SK-N-DZ (cell line): ENCODE results near the gene ZMIZ1.

ENCODE experiments used
- DNase-seq: peaks from one replicate; pipeline ENCODE4 v3.0.0-alpha.2; 2015; ENCODE audit warnings: low spot score

Gene ZMIZ1

GRCh38 chr10:79243181-79244067, 174.7 kb downstream of the ZMIZ1 start:
- peak; percentile 75 for DNase-seq

- no peak for DNase-seq
Observed at GRCh38 chr10:79244068-79244442, 175.3 kb downstream of the ZMIZ1 start.

GRCh38 chr10:79244841-79245504, 176.2 kb downstream of the ZMIZ1 start:
- DNase-seq, result no peak

- DNase-seq, result no peak
Observed at GRCh38 chr10:79245539-79246208, 176.9 kb downstream of the ZMIZ1 start.

- DNase-seq, result no peak
Observed at GRCh38 chr10:79246209-79246581, 177.4 kb downstream of the ZMIZ1 start.

GRCh38 chr10:79246606-79247275, 178.0 kb downstream of the ZMIZ1 start:
- no peak for DNase-seq

GRCh38 chr10:79247373-79248137, 178.8 kb downstream of the ZMIZ1 start:
- DNase-seq, result no peak

GRCh38 chr10:79248341-79249185, 179.8 kb downstream of the ZMIZ1 start:
- DNase-seq, result no peak

GRCh38 chr10:79249186-79250121, 180.7 kb downstream of the ZMIZ1 start:
- no peak for DNase-seq

- no peak for DNase-seq
Observed at GRCh38 chr10:79250259-79250658, 181.5 kb downstream of the ZMIZ1 start.

GRCh38 chr10:79252450-79252849, 183.7 kb downstream of the ZMIZ1 start:
- DNase-seq, result no peak

- DNase-seq, result no peak
Observed at GRCh38 chr10:79252971-79253370, 184.2 kb downstream of the ZMIZ1 start.

GRCh38 chr10:79253704-79254103, 184.9 kb downstream of the ZMIZ1 start:
- no peak for DNase-seq

GRCh38 chr10:79254333-79255006, 185.7 kb downstream of the ZMIZ1 start:
- no peak for DNase-seq

GRCh38 chr10:79255007-79255507, 186.3 kb downstream of the ZMIZ1 start:
- no peak for DNase-seq

- DNase-seq, result no peak
Observed at GRCh38 chr10:79256264-79256806, 187.6 kb downstream of the ZMIZ1 start.

GRCh38 chr10:79258894-79259293, 190.1 kb downstream of the ZMIZ1 start:
- peak; percentile 76 for DNase-seq

- DNase-seq, result no peak
Observed at GRCh38 chr10:79259834-79260233, 191.1 kb downstream of the ZMIZ1 start.
